ENCODE data around the gene BPGM.
"Not testable (repeated sequence)": the region's sequence is repeated elsewhere in the genome, so short reads cannot be mapped to it uniquely, and the experiment has no call there.

BPGM gene

GRCh38 chr7:134667899-134668298 is 21.2 kb downstream of the BPGM start:
- DNase-seq: no peak

GRCh38 chr7:134669388-134669787 is 22.7 kb downstream of the BPGM start:
- no peak for DNase-seq

DNA sequence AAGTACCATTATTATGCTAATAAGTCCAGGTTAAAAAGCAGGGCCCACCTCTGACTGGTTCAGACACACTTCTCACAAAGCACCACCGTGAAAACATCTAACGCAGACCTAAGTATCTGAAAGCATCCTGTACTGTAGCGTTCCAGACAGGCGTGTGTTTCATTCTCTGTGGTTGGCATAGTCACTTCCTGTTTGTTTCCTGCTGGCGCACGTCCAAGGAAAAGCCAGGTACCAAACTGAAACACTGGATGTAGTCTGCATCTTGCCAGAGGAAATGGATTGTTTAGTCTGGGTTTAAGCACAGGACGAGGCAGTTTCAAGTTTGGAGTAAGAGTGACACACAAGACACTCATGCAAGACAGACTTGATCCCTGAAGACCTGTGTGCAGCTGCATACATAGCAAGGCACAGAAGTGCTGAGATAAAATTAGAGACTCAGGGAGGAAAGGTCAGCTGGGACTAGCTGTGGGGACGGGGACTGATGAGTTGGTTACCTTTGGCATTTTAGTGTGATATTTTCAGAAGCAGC is 23.3 kb downstream of the BPGM start:
- no peak for DNase-seq

DNA sequence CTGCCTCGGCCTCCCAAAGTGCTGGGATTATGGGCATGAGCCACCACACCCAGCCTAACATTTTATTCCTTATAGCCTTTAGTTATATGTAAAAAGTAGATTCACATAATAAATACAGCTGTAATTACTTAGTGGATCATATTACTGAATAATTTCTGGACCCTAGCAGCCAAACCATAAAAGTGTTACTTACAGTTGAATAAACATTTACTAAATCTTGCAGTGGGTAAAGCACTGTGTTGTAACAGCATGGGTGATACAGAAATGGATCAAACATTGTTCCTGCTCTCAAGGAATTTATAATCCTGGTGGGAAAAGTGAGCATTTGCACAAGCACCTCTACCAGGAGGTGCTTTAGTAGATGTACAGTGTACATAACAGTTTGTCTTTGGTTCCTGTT is 25.0 kb downstream of the BPGM start:
- DNase-seq: no peak

- no peak for DNase-seq
Measured at GRCh38 chr7:134674424-134674823, 27.8 kb downstream of the BPGM start.

GRCh38 chr7:134676743-134677142 is 30.1 kb downstream of the BPGM start:
- DNase-seq: no peak

GRCh38 chr7:134678115-134678514 is 31.5 kb downstream of the BPGM start:
- DNase-seq: no peak

DNA sequence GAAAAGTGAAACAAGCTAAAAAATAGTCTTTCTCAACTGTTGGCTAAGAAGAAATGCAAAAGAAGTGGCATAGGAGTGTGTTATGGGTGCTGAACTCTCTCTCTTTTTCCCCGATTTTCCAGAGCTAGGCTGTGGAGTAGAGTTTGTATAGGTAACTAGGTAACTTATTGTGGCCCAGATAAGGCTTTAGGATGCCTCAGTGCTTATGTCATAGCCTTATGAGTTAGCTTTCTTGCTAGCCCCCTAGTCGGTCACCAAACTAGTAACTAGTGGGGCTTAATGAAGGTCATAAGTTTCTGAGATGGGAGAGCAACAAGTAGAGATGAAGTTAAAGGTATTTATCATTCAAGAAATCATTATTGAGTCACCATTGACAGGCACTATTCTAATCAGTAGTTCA is 32.4 kb downstream of the BPGM start:
- no peak for DNase-seq

GRCh38 chr7:134684165-134684564 is 37.5 kb downstream of the BPGM start:
- no peak for DNase-seq

- DNase-seq: no peak
Measured at GRCh38 chr7:134685250-134685649, 38.6 kb downstream of the BPGM start.

GRCh38 chr7:134686786-134687185 is 40.1 kb downstream of the BPGM start:
- DNase-seq: peak; percentile 7

DNA sequence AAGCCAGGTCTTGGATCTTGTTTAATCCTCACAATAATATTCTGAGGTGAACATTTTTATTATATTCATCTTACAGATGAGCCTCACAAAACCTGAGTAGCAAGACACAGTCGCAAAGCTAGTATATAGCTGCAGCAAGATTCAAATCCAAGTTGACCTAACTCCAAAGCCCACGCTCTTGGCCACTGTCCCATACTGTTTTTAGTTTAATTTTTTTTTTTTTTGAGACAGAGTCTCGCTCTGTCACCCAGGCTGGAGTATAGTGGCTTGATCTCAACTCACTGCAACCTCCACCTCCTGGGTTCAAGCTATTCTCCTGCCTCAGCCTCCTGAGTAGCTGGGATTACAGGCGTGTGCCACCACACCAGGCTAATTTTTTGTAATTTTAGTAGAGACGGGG is 42.9 kb downstream of the BPGM start:
- not testable (repeated sequence) for DNase-seq

DNA sequence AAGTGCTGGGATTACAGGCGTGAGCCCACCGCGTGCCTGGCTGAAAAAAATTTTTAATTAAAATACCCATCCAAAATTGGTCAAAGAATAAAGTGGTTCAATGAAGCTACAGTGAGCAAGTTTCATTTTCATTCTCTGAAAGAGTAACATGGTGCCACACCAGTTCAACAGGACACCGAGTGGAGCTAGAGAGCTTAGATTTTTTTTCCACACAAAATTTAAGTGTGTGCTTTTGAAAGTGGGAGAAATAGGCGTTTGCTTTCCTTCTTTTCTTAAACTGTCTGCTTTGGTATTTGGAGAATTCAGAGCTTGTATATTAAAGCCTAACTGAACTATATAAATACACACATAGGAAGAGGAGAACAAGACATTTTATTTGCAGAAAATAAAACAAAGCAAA is 43.4 kb downstream of the BPGM start:
- peak; percentile 28 for DNase-seq

DNA sequence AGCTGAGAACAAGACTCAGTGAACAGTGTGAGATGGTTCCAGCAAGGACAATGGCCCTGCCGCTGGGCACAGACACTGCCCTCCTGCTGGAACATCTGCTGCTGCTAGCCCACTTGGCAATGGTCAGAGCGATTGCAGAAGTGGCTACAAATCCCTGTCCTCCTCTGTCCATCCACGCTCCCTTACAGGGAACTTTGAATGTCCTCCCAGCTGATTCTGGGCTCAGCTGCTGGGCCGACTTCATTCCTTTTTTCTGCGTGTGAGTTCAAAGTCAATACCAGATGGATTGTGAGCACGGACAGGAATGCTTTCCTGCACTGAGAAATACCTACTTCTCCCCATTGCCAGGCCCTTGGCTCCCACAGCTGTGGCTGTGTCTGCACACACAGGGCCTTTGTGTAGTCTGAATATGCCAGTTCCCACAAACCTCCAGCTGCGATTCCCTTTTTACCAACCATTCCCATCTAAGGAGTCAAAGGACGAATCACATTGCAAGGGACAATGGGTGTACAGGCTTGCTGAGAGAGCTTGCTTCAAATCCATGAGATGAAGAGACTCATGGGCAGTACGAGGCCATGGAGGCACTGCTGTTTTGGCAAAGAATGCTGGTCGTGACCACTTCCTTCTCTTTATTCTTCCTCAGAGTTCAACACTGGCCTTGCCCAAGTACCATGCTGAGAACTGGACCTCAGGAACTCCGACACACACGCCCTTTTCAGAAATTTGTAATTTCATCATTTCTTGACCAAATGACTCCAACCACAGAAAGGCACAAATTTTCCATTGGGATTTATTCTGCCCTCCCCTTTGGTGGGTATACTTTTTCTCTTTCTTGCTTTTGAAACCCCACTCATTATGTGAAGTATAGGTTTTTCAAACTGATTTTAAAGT is 44.2 kb downstream of the BPGM start:
- DNase-seq: no peak

DNA sequence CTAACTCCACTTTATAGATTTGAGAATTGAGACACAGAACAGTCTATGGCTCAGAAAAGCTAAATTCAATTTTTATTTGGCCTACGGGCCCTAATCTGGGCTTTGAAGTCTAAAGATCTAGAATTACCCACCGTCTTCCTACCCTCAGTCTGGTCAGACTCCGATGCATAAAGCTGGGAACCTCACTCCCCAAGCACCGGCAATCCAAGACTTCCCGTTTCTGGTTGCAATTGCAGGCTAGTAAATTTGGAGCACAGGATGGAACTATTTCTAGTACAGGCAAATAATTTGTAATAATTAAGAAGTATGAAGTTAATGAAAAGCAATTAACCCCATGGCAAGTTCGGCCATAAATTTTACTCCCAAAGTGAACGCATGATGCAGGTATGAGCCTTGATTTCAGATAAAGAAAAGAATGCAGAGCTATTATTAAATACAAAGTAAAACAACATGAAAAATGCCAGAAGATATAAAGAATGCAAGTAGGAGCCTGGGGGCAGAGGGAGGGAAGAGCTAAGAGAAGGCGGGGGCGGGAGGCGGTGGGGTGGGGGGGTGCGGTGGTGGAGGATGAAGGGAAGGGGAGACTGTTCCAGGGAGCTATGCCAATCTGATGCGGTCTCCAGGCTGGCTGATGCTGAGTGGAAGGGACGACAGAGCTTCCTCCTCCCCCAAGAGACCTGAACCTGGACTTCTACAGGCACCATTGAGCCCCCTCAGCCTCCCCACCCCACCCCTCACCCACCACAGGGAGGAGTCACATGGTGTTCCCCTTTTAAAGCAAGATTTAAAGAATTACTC is 45.1 kb downstream of the BPGM start:
- DNase-seq: no peak

- no peak for DNase-seq
Measured at GRCh38 chr7:134692344-134692705, 45.7 kb downstream of the BPGM start.

GRCh38 chr7:134693256-134693655 is 46.6 kb downstream of the BPGM start:
- no peak for DNase-seq

- DNase-seq: no peak
Measured at GRCh38 chr7:134694299-134694698, 47.6 kb downstream of the BPGM start.

DNA sequence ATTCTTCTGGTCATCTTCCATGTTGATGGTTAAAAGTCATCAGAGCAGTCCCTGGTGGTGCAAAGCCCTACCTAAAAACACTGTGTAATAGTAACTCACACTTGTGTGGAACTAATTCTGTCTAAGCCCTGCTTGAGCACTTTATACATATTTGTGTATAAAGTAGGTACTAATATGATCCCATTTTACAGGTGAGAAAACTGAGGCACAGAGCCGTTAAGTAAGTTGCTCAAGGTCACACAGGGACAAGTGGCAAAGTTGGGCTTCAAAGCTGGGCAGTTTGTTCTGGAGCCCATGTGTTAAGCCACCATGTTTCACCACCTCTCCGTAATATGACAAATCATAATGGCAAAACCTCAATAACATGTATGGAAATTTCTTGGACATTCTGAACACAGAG is 48.1 kb downstream of the BPGM start:
- DNase-seq: no peak

DNA sequence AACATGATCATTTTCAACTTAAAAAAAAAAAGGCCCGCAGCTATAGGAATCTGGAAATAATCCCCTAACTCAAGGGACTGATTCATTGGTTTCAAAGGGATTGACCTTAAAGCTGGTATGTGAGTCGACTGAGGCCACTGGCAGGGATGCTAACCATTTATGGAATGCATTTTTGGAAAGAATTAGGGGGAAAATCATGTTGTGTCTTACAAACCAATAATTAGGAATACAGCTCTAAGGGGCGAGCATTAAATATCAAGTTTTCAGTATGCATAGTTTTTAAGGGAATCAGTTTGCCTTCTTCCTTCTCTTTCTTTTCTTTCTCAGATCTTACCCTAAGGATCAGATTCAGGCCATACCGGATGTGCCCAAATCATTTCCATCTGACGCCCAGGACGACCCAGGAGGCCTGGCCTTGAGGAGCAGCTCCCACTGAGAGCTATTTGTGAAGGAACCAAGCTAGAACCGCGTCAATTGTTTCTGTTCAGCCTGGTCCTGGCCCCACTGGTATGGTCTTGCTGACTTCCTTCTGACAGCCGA is 48.7 kb downstream of the BPGM start:
- DNase-seq: no peak

DNA sequence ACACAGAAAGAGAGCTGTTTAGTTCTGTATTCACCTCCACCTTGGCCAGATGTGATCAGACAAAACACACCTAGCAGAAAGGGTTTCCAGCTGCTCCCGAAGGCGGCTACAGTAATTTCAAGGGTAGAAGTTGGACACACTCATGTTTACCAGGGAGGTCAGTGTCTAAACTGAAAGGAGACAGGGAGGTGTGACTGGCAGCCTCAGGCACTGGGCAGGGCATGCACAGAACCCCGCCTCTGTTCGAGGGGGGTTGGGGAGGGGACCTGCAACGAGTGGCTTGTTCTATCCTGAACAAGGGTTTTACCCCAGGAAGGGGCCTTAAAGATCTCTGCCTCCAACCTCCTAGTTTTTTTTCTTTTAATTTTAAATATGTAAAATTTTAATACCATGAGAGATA is 49.6 kb downstream of the BPGM start:
- DNase-seq: no peak

DNA sequence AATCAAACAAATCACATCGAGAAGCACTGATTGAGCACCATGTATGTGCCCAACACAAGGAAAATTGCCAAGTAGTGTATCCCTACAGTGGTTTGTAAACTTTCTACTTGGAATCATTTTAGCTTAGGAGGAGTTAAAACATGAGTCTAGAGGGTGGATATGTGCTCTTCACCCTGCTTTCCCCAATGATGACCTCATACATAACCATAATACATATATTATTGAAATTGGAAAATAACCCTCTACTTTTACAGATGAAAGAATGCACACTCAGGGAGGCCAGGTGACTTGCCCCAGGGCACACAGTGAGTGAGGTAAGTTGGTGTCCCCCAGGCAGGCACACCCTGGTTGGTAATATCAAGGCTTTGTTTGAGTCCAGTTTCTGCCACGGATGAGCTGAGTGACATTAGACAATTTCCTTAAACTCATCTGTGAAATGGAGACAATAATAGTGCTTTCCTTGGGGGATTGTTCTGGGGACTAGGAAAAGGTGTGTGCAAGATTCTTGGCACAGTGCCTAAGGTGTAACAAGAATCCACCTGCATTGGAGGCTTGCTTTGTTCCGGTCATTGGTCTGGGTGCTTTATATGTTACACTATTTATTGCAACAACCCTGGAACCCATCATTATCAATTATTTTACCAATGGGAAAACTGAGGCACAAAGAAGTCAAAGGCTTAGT is 50.7 kb downstream of the BPGM start:
- DNase-seq: no peak

DNA sequence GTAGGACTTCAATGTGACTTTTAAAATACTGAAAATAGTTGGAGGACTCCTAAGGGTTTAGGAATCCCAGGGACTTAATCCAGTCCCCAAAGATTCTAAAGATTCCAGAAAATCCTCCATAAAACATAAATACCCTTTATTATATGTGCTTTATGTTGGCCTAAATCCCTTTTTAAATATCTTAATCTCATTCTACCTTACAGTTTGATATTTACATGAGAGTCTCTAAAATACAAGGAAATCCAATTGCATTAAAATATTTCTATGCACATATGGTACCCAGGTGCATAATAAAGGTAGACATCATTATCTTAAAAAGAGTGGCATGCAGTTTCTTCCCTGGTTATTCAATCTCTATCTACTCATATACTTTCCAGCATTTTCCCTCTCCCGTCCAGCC is 51.8 kb downstream of the BPGM start:
- no peak for DNase-seq

All from OCI-M1 (cell line).